HG03521 (cell line): ENCODE data around the gene SAMD8.
"Not testable (repeated sequence)": the region's sequence is repeated elsewhere in the genome, so short reads cannot be mapped to it uniquely, and the experiment has no call there.

ENCODE experiments used
- ATAC-seq: cut with Tn5 transposase; IDR thresholded peaks from one replicate; pipeline ENCODE4 v1.9.1; 2021; ENCODE audit warnings: mild to moderate bottlenecking, moderate library complexity; ENCODE audit not compliant: unreplicated experiment

Gene SAMD8

GRCh38 chr10:75211007-75211691, 99.7 kb downstream of the SAMD8 start:
- no peak for ATAC-seq

- ATAC-seq: no peak
Observed at GRCh38 chr10:75212343-75212742, 100.9 kb downstream of the SAMD8 start.

- no peak for ATAC-seq
Observed at GRCh38 chr10:75220274-75220673, 108.8 kb downstream of the SAMD8 start.

- not testable (repeated sequence) for ATAC-seq
Observed at GRCh38 chr10:75221492-75221891, 110.0 kb downstream of the SAMD8 start.

GRCh38 chr10:75223507-75223906, 112.1 kb downstream of the SAMD8 start:
- ATAC-seq: no peak

GRCh38 chr10:75226095-75226494, 114.6 kb downstream of the SAMD8 start:
- ATAC-seq: no peak

GRCh38 chr10:75226656-75227055, 115.2 kb downstream of the SAMD8 start:
- ATAC-seq: no peak

- no peak for ATAC-seq
Observed at GRCh38 chr10:75228278-75228677, 116.8 kb downstream of the SAMD8 start.

GRCh38 chr10:75228834-75229233, 117.4 kb downstream of the SAMD8 start:
- no peak for ATAC-seq

GRCh38 chr10:75229971-75230370, 118.5 kb downstream of the SAMD8 start:
- no peak for ATAC-seq

- ATAC-seq: peak; percentile 27
Observed at GRCh38 chr10:75230600-75231038, 119.2 kb downstream of the SAMD8 start.
